Measurements from ENCODE around the gene CHST1.

CHST1 gene

DNA sequence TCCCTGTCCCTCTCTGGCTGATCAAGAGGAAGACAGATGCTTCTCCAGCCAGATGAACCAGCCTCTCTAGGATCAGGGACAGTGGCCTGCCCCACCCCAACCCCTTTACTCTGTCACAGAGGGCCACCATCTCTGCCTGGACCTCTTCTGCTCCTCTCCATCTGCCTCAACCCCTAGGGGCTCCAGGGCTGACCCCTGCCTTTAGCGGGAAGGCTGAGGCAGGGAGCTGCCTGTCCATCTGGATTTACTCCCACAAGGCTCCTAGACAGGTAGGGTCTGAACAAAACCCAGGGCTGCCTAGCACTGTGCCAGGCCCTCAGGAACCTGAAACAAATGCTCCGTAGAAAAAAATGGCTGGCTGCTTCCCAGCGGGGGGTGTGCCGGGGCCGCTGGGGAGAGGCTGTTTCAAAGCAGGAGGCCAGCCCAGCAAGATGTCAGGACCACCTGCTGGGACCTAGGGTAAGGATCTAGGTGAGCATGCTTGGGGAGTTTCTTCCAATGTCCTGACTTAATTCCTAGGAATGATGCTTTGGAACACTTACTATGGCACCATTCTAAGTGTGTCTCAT is 3.2 kb downstream of the CHST1 start:
- H3K4me3 ChIP-seq (IDR thresholded peaks at IDR 0.05; ENCODE audit: insufficient read depth, low read depth, low read length), result no peak overlapping the region
- no peak overlapping the region for H3K9ac ChIP-seq
- peaks cover 68% of the 10 kb centered on the region for H3K27me3 ChIP-seq (ENCODE audit: insufficient read depth, low read depth)
- H3K4me1 ChIP-seq (ENCODE audit: low read depth, poor library complexity, severe bottlenecking), result no peaks in the 10 kb centered on the region
- no peaks in the 10 kb centered on the region for H3K79me2 ChIP-seq (ENCODE audit: insufficient read depth, low read depth)
- H3K4me2 ChIP-seq, result no peak overlapping the region
- no peaks in the 10 kb centered on the region for H4K20me1 ChIP-seq (ENCODE audit: insufficient read depth)
- no peak overlapping the region for H2AFZ ChIP-seq (ENCODE audit: low read depth)
- no peak overlapping the region for H3K27ac ChIP-seq
- no peaks in the 10 kb centered on the region for H3K36me3 ChIP-seq (ENCODE audit: insufficient read depth)
- TF ChIP-seq, protein P1, sequence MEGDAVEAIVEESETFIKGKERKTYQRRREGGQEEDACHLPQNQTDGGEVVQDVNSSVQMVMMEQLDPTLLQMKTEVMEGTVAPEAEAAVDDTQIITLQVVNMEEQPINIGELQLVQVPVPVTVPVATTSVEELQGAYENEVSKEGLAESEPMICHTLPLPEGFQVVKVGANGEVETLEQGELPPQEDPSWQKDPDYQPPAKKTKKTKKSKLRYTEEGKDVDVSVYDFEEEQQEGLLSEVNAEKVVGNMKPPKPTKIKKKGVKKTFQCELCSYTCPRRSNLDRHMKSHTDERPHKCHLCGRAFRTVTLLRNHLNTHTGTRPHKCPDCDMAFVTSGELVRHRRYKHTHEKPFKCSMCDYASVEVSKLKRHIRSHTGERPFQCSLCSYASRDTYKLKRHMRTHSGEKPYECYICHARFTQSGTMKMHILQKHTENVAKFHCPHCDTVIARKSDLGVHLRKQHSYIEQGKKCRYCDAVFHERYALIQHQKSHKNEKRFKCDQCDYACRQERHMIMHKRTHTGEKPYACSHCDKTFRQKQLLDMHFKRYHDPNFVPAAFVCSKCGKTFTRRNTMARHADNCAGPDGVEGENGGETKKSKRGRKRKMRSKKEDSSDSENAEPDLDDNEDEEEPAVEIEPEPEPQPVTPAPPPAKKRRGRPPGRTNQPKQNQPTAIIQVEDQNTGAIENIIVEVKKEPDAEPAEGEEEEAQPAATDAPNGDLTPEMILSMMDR (conservative IDR thresholded peaks at IDR 0.05; ENCODE audit: low read depth, low read length), result no peak

DNA sequence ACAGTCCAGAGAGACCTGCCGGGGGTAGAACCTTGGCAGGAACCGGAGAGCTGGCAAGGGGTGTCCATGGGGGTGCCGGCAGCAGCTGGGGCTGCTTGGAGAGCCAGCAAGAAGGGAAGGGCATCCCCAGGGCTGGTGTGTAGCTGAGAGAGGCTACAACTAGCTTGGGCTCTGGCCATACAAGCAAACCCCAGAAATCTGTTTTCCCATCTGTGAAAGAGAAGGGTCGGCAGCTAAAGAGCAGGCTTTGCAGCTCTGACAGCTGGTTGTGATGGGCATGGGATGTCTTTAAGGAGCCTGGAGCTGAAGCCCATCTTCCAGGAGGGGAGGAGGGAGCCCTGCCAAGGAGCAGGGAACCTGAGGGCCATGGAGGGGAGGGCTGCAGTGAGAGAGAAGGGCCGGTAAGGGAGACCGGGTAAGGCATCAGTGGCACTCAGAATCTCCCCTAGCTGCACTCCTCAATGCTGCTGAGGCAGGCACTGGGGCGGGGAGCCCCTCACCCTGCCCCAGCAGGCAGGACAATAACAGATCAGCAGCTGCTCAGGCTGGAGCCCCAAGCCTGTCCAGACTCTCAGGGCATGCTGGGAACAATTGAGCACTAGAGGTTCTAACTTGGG is 3.9 kb downstream of the CHST1 start:
- H3K4me3 ChIP-seq (IDR thresholded peaks at IDR 0.05; ENCODE audit: insufficient read depth, low read depth, low read length), result no peak overlapping the region
- no peak overlapping the region for H3K4me2 ChIP-seq
- TF ChIP-seq, protein P1 (conservative IDR thresholded peaks at IDR 0.05; ENCODE audit: low read depth, low read length), result no peak
- no peaks in the 10 kb centered on the region for H4K20me1 ChIP-seq (ENCODE audit: insufficient read depth)
- no peak overlapping the region for H3K27ac ChIP-seq
- no peak overlapping the region for H2AFZ ChIP-seq (ENCODE audit: low read depth)
- no peak overlapping the region for H3K9ac ChIP-seq
- H3K36me3 ChIP-seq (ENCODE audit: insufficient read depth), result no peaks in the 10 kb centered on the region
- H3K27me3 ChIP-seq (ENCODE audit: insufficient read depth, low read depth), result peaks cover 62% of the 10 kb centered on the region
- H3K4me1 ChIP-seq (ENCODE audit: low read depth, poor library complexity, severe bottlenecking), result no peaks in the 10 kb centered on the region
- H3K79me2 ChIP-seq (ENCODE audit: insufficient read depth, low read depth), result no peaks in the 10 kb centered on the region

DNA sequence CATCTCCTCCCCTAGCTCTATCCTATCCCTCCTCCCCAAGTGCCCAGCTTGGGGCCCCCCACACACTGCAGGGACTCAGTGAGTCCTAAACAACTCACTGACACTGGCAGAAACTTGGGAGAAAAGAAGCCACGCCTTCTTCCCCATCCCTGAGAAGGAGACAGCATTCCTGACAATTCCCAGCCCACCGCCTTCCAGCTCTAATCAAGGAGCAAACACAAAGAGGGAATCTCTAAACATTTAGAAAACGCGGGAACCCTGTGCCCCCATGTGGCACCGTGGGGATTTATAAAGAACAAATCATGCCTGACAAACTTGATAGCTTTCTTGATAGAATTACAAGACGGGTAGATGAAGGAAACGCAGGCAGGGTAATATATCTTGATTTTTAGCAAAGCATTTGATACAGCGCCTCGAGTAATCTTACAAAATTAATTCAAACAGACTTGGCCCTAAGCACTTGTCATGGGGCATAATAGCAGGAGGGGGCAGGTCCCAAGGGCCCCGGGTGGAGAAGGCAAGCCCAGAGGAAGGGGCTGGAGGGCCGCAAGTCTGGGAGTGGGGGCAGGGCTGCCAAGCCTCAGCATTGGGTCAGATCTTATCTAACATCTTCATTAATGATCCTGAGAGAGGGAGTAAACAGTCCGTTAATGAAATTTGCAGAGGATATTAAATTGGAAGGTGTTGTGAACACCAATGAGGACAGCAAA is 4.5 kb downstream of the CHST1 start:
- no peaks in the 10 kb centered on the region for H3K4me1 ChIP-seq (ENCODE audit: low read depth, poor library complexity, severe bottlenecking)
- peaks cover 56% of the 10 kb centered on the region for H3K27me3 ChIP-seq (ENCODE audit: insufficient read depth, low read depth)

DNA sequence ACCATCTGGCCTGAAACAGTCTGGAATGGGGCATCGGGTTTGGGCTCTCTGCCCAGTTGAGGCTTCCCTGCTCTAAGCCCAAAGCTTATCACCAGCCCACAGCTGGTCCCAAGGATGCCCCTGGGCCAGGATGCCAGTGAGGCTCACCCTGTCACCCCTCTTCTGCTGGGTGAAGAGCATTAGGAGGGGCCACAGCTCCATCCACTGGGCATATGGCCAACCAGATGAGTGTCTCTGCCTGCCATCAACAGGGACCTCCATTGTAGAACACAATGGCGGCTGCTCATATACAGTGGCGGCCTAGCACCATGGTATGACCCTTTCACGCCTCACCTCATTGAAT is 5.6 kb downstream of the CHST1 start:
- no peaks in the 10 kb centered on the region for H4K20me1 ChIP-seq (ENCODE audit: insufficient read depth)
- H3K9ac ChIP-seq, result no peak overlapping the region
- H3K27me3 ChIP-seq (ENCODE audit: insufficient read depth, low read depth), result peaks cover 54% of the 10 kb centered on the region
- H3K27ac ChIP-seq, result no peak overlapping the region
- TF ChIP-seq, protein P1 (conservative IDR thresholded peaks at IDR 0.05; ENCODE audit: low read depth, low read length), result no peak
- no peak overlapping the region for H3K4me2 ChIP-seq
- no peaks in the 10 kb centered on the region for H3K4me1 ChIP-seq (ENCODE audit: low read depth, poor library complexity, severe bottlenecking)
- H3K79me2 ChIP-seq (ENCODE audit: insufficient read depth, low read depth), result no peaks in the 10 kb centered on the region
- no peaks in the 10 kb centered on the region for H3K36me3 ChIP-seq (ENCODE audit: insufficient read depth)
- no peak overlapping the region for H3K4me3 ChIP-seq (IDR thresholded peaks at IDR 0.05; ENCODE audit: insufficient read depth, low read depth, low read length)
- H2AFZ ChIP-seq (ENCODE audit: low read depth), result no peak overlapping the region

More for the DNA sequence above, 4.5 kb downstream of the CHST1 start:
- TF ChIP-seq, protein P1 (conservative IDR thresholded peaks at IDR 0.05; ENCODE audit: low read depth, low read length), result no peak
- Histone ChIP-seq H4K20me1 (ENCODE audit: insufficient read depth) (no peaks in the 10 kb centered on the region), H3K36me3 (ENCODE audit: insufficient read depth) (no peaks in the 10 kb centered on the region), H3K9ac (no peak overlapping the region), H2AFZ (ENCODE audit: low read depth) (no peak overlapping the region), H3K4me2 (no peak overlapping the region), H3K27ac (no peak overlapping the region), H3K79me2 (ENCODE audit: insufficient read depth, low read depth) (no peaks in the 10 kb centered on the region), H3K4me3 (IDR thresholded peaks at IDR 0.05; ENCODE audit: insufficient read depth, low read depth, low read length) (no peak overlapping the region)

Measured in KMS-11 (cell line).